ENCODE results near the gene CHMP5. TPM values are rescaled to one million over a fixed set of nuclear protein-coding genes. Genes with fewer than 3 reads are reported as not detected.

Gene CHMP5
- total and polyA plus RNA-seq, 7 experiments from 2014 or later = 21.4 to 74.6 (median 37.8) TPM

- Mint-ChIP-seq H3K9me3 (no peaks in the 10 kb centered on the region), H3K27ac (peak overlapping the region; percentile 84 to 99 (median 97)), H3K4me3 (peak overlapping the region; percentile 82 to 95 (median 90)), H3K27me3 (peaks cover 0 to 2% (median 0%) of the 10 kb centered on the region in 5 donors), H3K36me3 (peaks cover 7 to 34% (median 16%) of the 10 kb centered on the region in 5 donors), H3K4me1 (peaks cover 36 to 61% (median 52%) of the 10 kb centered on the region in 7 donors)
- Histone ChIP-seq H3K27me3 (ENCODE audit: control insufficient read depth in 2 of 2, insufficient read depth in 2 of 2, low read length in 2 of 2) (no peaks in the 10 kb centered on the region), H3K27ac (ENCODE audit: low read depth, low read length) (peak overlapping the region; percentile 88), H3K36me3 (ENCODE audit: control insufficient read depth in 2 of 3, insufficient read depth in 3 of 3, low read length in 3 of 3) (peaks cover 4 to 59% (median 7%) of the 10 kb centered on the region in 3 experiments), H3K4me3 (ENCODE audit: low read length) (peak overlapping the region; percentile 95), H3K4me1 (ENCODE audit: control insufficient read depth in 2 of 2, insufficient read depth in 2 of 2, low read length in 2 of 2) (peaks cover 15 to 34% of the 10 kb centered on the region in 2 donors), H3K9me3 (ENCODE audit: control insufficient read depth in 2 of 3, low read length in 3 of 3) (no peaks in the 10 kb centered on the region)
- POLR2A ChIA-PET = interaction anchor here (0.7 to 3.8 kb wide), 7 partner anchors 9 to 240 kb away, joined by 3 to 29 read pairs (median 4); partner anchors contain the start of genes DNAJA1 and NFX1
- CTCF ChIA-PET = interaction anchor here (0.8 to 1.8 kb wide), 4 partner anchors 18 to 211 kb away, joined by 3 to 6 read pairs (median 5); partner anchors contain the start of gene NFX1
- ATAC-seq (no peak), DNase-seq (peak in 1 of 9 donors; percentile 12)
- intact Hi-C loops (cut with micrococcal nuclease) = loop anchor here in 1 of 2 donors (2.0 to 10.0 kb wide), 3 partner anchors 209 to 881 kb away; partner anchors contain the start of genes ACO1, APTX and NOL6
Measured at GRCh38 chr9:33265211-33265865, 489 bp downstream of the CHMP5 start.

GRCh38 chr9:33267151-33267767, 2.4 kb downstream of the CHMP5 start:
- POLR2A ChIA-PET = interaction anchor here (0.6 to 2.4 kb wide), 3 partner anchors 20 to 190 kb away, joined by 3 to 7 read pairs (median 4); partner anchors contain the start of gene NFX1
- peaks cover 0 to 61% (median 14%) of the 10 kb centered on the region in 3 experiments for H3K36me3 ChIP-seq (ENCODE audit: control insufficient read depth in 2 of 3, insufficient read depth in 3 of 3, low read length in 3 of 3)

GRCh38 chr9:33270146-33270545, 5.3 kb downstream of the CHMP5 start:
- H3K9me3 ChIP-seq (ENCODE audit: control insufficient read depth in 2 of 3, low read length in 3 of 3) = no peaks in the 10 kb centered on the region
- Mint-ChIP-seq H3K4me1 (peaks cover 24 to 59% (median 49%) of the 10 kb centered on the region in 7 donors), H3K27me3 (no peaks in the 10 kb centered on the region), H3K27ac (peak overlapping the region in 1 of 9 donors; percentile 36), H3K4me3 (no peak overlapping the region), H3K9me3 (no peaks in the 10 kb centered on the region), H3K36me3 (peaks cover 4 to 41% (median 18%) of the 10 kb centered on the region in 5 donors)
- intact Hi-C loops (cut with micrococcal nuclease) = no loop called here
- no peak for DNase-seq
- peaks cover 4 to 84% (median 18%) of the 10 kb centered on the region in 3 experiments for H3K36me3 ChIP-seq (ENCODE audit: control insufficient read depth in 2 of 3, insufficient read depth in 3 of 3, low read length in 3 of 3)
- ChIA-PET CTCF (interaction anchor here (0.6 kb wide), 1 partner anchor 189 kb away, joined by 3 read pairs; no protein-coding TSS in a partner anchor), POLR2A (no interaction called here)
- H3K27me3 ChIP-seq (ENCODE audit: control insufficient read depth in 2 of 2, insufficient read depth in 2 of 2, low read length in 2 of 2) = no peaks in the 10 kb centered on the region
- no peak for ATAC-seq
- H3K4me3 ChIP-seq (ENCODE audit: low read length) = no peak overlapping the region
- H3K27ac ChIP-seq (ENCODE audit: low read depth, low read length) = no peak overlapping the region
- H3K4me1 ChIP-seq (ENCODE audit: control insufficient read depth in 2 of 2, insufficient read depth in 2 of 2, low read length in 2 of 2) = peaks cover 5 to 22% of the 10 kb centered on the region in 2 donors

More at GRCh38 chr9:33267151-33267767, 2.4 kb downstream of the CHMP5 start:
- ATAC-seq (no peak), DNase-seq (no peak)
- peaks cover 4 to 40% (median 18%) of the 10 kb centered on the region in 5 donors for H3K36me3 Mint-ChIP-seq
- Histone ChIP-seq H3K4me1 (ENCODE audit: control insufficient read depth in 2 of 2, insufficient read depth in 2 of 2, low read length in 2 of 2) (peaks cover 15 to 34% of the 10 kb centered on the region in 2 donors), H3K9me3 (ENCODE audit: control insufficient read depth in 2 of 3, low read length in 3 of 3) (no peaks in the 10 kb centered on the region), H3K27me3 (ENCODE audit: control insufficient read depth in 2 of 2, insufficient read depth in 2 of 2, low read length in 2 of 2) (no peaks in the 10 kb centered on the region), H3K4me3 (ENCODE audit: low read length) (no peak overlapping the region), H3K27ac (ENCODE audit: low read depth, low read length) (no peak overlapping the region)
- peak overlapping the region in 7 of 10 donors; percentile 2 to 95 (median 38) for H3K4me3 Mint-ChIP-seq
- H3K9me3 Mint-ChIP-seq = no peaks in the 10 kb centered on the region
- intact Hi-C loops (cut with micrococcal nuclease) = loop anchor here in 1 of 2 donors (10.0 kb wide), 2 partner anchors 208 to 882 kb away; partner anchors contain the start of genes ACO1 and NOL6
- CTCF ChIA-PET = no interaction called here
- H3K27me3 Mint-ChIP-seq = peaks cover 0 to 2% (median 0%) of the 10 kb centered on the region in 5 donors
- H3K27ac Mint-ChIP-seq = peak overlapping the region; percentile 2 to 98 (median 35)
- peaks cover 33 to 70% (median 55%) of the 10 kb centered on the region in 7 donors for H3K4me1 Mint-ChIP-seq

DNA sequence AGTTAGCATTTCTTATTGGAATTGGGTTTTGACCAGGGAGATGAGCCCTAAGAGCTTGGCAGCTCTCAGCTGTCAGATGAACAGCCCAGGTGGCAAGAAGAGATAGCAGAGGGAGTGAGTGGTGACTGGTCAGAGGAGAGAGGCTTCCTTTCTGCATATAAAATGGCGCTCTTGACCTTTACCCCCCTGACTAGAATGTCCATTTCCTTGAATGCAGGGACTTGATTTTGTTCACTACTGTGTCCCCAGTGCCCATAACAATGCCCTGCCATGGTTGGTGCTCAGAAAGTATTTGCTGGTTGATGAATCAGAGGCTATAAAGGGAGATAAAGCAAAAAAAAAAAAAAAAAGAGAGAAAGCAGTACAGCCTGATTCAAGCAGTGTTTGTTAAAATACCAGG, 7.2 kb downstream of the CHMP5 start:
- DNase-seq = no peak
- H3K27ac ChIP-seq (ENCODE audit: low read depth, low read length) = no peak overlapping the region
- H3K9me3 ChIP-seq (ENCODE audit: control insufficient read depth in 2 of 3, low read length in 3 of 3) = no peaks in the 10 kb centered on the region
- no peak overlapping the region for H3K4me3 Mint-ChIP-seq
- no peaks in the 10 kb centered on the region for H3K9me3 Mint-ChIP-seq
- peak overlapping the region in 1 of 9 donors; percentile 61 for H3K27ac Mint-ChIP-seq
- H3K27me3 ChIP-seq (ENCODE audit: control insufficient read depth in 2 of 2, insufficient read depth in 2 of 2, low read length in 2 of 2) = no peaks in the 10 kb centered on the region
- peaks cover 9 to 93% (median 19%) of the 10 kb centered on the region in 3 experiments for H3K36me3 ChIP-seq (ENCODE audit: control insufficient read depth in 2 of 3, insufficient read depth in 3 of 3, low read length in 3 of 3)
- peaks cover 0 to 5% of the 10 kb centered on the region in 2 donors for H3K4me1 ChIP-seq (ENCODE audit: control insufficient read depth in 2 of 2, insufficient read depth in 2 of 2, low read length in 2 of 2)
- CTCF ChIA-PET = interaction anchor here (0.6 kb wide), 1 partner anchor 105 kb away, joined by 3 read pairs; no protein-coding TSS in a partner anchor
- intact Hi-C loops (cut with micrococcal nuclease) = no loop called here
- no peaks in the 10 kb centered on the region for H3K27me3 Mint-ChIP-seq
- peaks cover 0 to 39% (median 20%) of the 10 kb centered on the region in 5 donors for H3K36me3 Mint-ChIP-seq
- peaks cover 12 to 41% (median 30%) of the 10 kb centered on the region in 7 donors for H3K4me1 Mint-ChIP-seq
- ATAC-seq = no peak
- POLR2A ChIA-PET = interaction anchor here (1.8 to 2.7 kb wide), 2 partner anchors 12 to 17 kb away, joined by 8 read pairs; partner anchors contain the start of gene NFX1
- H3K4me3 ChIP-seq (ENCODE audit: low read length) = no peak overlapping the region

DNA sequence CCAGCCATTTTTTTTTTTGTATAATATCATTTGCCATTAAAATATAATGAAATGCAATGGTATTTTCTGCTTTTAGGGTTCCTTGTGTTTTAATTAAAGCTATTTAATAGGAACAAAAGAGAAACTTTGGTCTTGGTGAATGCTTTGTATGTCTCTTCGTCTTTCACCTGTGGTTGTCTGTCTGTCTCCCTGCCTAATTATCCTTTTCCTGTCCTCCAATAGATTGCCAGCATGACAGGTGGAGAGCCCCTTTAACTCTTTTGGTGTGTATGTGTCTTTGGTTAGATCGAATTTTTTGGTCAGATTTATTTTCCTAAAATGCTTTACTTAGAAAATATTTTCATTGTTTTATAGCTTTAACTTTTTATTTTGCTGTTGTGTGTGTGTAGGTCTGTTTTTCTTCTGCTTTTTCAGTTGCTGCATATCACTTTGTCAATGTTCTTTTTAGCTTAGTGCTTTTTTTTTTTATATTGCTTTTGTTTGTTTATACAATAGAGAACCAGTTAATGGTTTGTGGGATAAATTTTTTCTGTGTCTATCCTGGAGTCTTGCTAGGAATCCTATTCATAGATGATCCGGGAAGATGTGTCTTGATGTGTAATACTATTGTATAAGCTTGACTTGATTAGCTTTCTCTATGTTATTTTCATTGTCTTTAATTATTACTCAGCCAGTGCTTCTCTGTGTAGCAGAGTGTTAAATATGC, 8.6 kb downstream of the CHMP5 start:
- Mint-ChIP-seq H3K4me3 (no peak overlapping the region), H3K27me3 (no peaks in the 10 kb centered on the region), H3K36me3 (peaks cover 5 to 44% (median 24%) of the 10 kb centered on the region in 5 donors), H3K9me3 (no peaks in the 10 kb centered on the region), H3K4me1 (peaks cover 8 to 33% (median 17%) of the 10 kb centered on the region in 7 donors), H3K27ac (peak overlapping the region in 5 of 9 donors; percentile 12 to 75 (median 51))
- CTCF ChIA-PET = interaction anchor here (0.6 kb wide), 3 partner anchors 23 to 103 kb away, joined by 4 to 7 read pairs (median 4); no protein-coding TSS in a partner anchor
- intact Hi-C loops (cut with micrococcal nuclease) = no loop called here
- DNase-seq (no peak), ATAC-seq (no peak)
- Histone ChIP-seq H3K9me3 (ENCODE audit: control insufficient read depth in 2 of 3, low read length in 3 of 3) (no peaks in the 10 kb centered on the region), H3K27me3 (ENCODE audit: control insufficient read depth in 2 of 2, insufficient read depth in 2 of 2, low read length in 2 of 2) (no peaks in the 10 kb centered on the region), H3K4me1 (ENCODE audit: control insufficient read depth in 2 of 2, insufficient read depth in 2 of 2, low read length in 2 of 2) (no peaks in the 10 kb centered on the region), H3K4me3 (ENCODE audit: low read length) (no peak overlapping the region), H3K27ac (ENCODE audit: low read depth, low read length) (no peak overlapping the region), H3K36me3 (ENCODE audit: control insufficient read depth in 2 of 3, insufficient read depth in 3 of 3, low read length in 3 of 3) (peaks cover 22 to 93% (median 33%) of the 10 kb centered on the region in 3 experiments)
- POLR2A ChIA-PET = interaction anchor here (0.6 to 2.7 kb wide), 5 partner anchors 11 to 98 kb away, joined by 3 to 8 read pairs (median 5); partner anchors contain the start of gene NFX1

GRCh38 chr9:33273972-33274328, 9.1 kb downstream of the CHMP5 start:
- ChIA-PET CTCF (no interaction called here), POLR2A (interaction anchor here (0.7 to 2.7 kb wide), 3 partner anchors 9 to 16 kb away, joined by 3 to 8 read pairs (median 3); partner anchors contain the start of genes CHMP5 and NFX1)
- Mint-ChIP-seq H3K36me3 (peaks cover 5 to 43% (median 24%) of the 10 kb centered on the region in 5 donors), H3K27ac (peak overlapping the region in 2 of 9 donors; percentile 38 to 51), H3K9me3 (no peaks in the 10 kb centered on the region), H3K4me1 (peaks cover 8 to 32% (median 17%) of the 10 kb centered on the region in 7 donors), H3K4me3 (no peak overlapping the region), H3K27me3 (no peaks in the 10 kb centered on the region)
- ATAC-seq = no peak
- Histone ChIP-seq H3K4me3 (ENCODE audit: low read length) (no peak overlapping the region), H3K36me3 (ENCODE audit: control insufficient read depth in 2 of 3, insufficient read depth in 3 of 3, low read length in 3 of 3) (peaks cover 28 to 93% (median 35%) of the 10 kb centered on the region in 3 experiments), H3K27ac (ENCODE audit: low read depth, low read length) (no peak overlapping the region), H3K9me3 (ENCODE audit: control insufficient read depth in 2 of 3, low read length in 3 of 3) (no peaks in the 10 kb centered on the region), H3K4me1 (ENCODE audit: control insufficient read depth in 2 of 2, insufficient read depth in 2 of 2, low read length in 2 of 2) (no peaks in the 10 kb centered on the region), H3K27me3 (ENCODE audit: control insufficient read depth in 2 of 2, insufficient read depth in 2 of 2, low read length in 2 of 2) (no peaks in the 10 kb centered on the region)
- DNase-seq = no peak
- intact Hi-C loops (cut with micrococcal nuclease) = no loop called here
